Measurements from ENCODE around the gene SLC5A2. TPM values are rescaled to one million over a fixed set of nuclear protein-coding genes. Genes with fewer than 3 reads are reported as not detected.
"Not testable (repeated sequence)": the region's sequence is repeated elsewhere in the genome, so short reads cannot be mapped to it uniquely, and the experiment has no call there.

The SLC5A2 gene
- total RNA-seq, 1 donor from 2014 or later = not detected

DNA sequence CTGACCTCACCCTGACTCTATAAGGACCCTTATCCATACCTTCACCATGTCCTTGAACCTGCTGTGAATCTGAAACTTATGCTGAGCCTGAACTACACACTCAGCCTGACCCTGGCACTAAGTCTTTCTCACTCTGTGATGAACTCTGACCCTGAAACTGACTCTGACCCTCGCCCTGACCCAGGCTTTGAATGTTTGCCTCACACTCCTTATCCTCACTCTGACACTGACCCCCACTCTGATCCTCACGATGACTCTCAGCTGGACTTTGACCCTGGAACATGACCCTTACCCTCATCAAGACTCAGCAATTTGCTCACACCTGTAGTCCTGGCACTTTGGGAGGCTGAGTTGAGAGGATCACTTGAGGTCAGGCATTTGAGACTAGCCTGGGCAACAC, 49.2 kb downstream of the SLC5A2 start:
- Histone ChIP-seq H3K4me3 (ENCODE audit: low read length in 3 of 3) (no peak overlapping the region), H3K27ac (ENCODE audit: low read depth, low read length) (no peak overlapping the region), H3K27me3 (ENCODE audit: control insufficient read depth in 3 of 3, insufficient read depth in 3 of 3, low read length in 3 of 3) (peaks cover 31 to 58% (median 47%) of the 10 kb centered on the region in 3 donors), H3K36me3 (ENCODE audit: control insufficient read depth in 3 of 3, insufficient read depth in 3 of 3, low read length in 3 of 3) (no peaks in the 10 kb centered on the region), H3K9me3 (ENCODE audit: control insufficient read depth in 3 of 3, low read length in 3 of 3) (no peaks in the 10 kb centered on the region), H3K9ac (ENCODE audit: low read depth in 1 of 3, low read length in 3 of 3) (no peak overlapping the region), H3K4me1 (ENCODE audit: control insufficient read depth in 3 of 3, insufficient read depth in 3 of 3, low read length in 3 of 3) (peaks cover 0 to 14% (median 9%) of the 10 kb centered on the region in 3 donors)

DNA sequence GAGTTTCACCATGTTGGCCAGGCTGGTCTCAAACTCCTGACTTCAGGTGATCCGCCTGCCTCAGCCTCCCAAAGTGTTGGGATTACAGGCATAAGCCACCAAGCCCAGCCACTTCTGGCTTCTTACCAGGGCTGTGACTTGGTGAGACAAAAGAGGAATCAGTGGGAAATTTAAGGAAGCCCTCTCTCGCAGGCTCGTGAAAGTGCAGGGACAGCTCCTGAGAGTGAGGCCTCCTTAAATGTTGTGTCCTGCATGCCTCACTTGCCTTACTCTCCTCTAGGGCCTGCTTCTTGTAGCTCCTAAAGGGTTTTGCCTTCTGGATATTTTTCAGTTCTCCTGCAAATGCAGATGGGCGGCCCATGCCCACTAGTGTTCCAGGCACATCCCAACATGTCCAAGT, 50.0 kb downstream of the SLC5A2 start:
- Histone ChIP-seq H3K36me3 (ENCODE audit: control insufficient read depth in 3 of 3, insufficient read depth in 3 of 3, low read length in 3 of 3) (no peaks in the 10 kb centered on the region), H3K9ac (ENCODE audit: low read depth in 1 of 3, low read length in 3 of 3) (no peak overlapping the region), H3K9me3 (ENCODE audit: control insufficient read depth in 3 of 3, low read length in 3 of 3) (no peaks in the 10 kb centered on the region), H3K4me1 (ENCODE audit: control insufficient read depth in 3 of 3, insufficient read depth in 3 of 3, low read length in 3 of 3) (peaks cover 0 to 14% (median 9%) of the 10 kb centered on the region in 3 donors), H3K4me3 (ENCODE audit: low read length in 3 of 3) (no peak overlapping the region), H3K27ac (ENCODE audit: low read depth, low read length) (no peak overlapping the region), H3K27me3 (ENCODE audit: control insufficient read depth in 3 of 3, insufficient read depth in 3 of 3, low read length in 3 of 3) (peaks cover 37 to 57% (median 48%) of the 10 kb centered on the region in 3 donors)

DNA sequence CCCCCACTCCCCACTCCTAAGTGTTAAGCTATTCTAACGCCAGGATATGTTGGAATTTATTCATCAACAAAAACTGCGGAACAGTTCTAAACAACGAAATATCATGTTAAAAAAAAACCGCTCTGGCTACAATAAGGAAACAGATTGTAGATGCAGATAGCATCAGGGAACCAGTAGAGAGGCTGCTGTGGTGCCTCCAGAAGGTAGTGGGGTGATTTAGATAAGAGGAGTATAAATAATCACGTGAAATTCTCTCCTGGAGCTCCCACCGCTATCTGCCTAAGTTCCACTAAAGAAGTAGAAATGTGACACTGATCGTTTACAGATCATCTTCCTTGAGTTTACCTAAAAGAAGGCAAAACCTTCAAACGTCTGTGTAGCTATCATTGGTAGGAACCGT, 52.8 kb downstream of the SLC5A2 start:
- Histone ChIP-seq H3K4me1 (ENCODE audit: control insufficient read depth in 3 of 3, insufficient read depth in 3 of 3, low read length in 3 of 3) (no peaks in the 10 kb centered on the region), H3K27ac (ENCODE audit: low read depth, low read length) (no peak overlapping the region), H3K4me3 (ENCODE audit: low read length in 3 of 3) (no peak overlapping the region), H3K9me3 (ENCODE audit: control insufficient read depth in 3 of 3, low read length in 3 of 3) (peaks cover 0 to 2% (median 0%) of the 10 kb centered on the region in 3 donors), H3K36me3 (ENCODE audit: control insufficient read depth in 3 of 3, insufficient read depth in 3 of 3, low read length in 3 of 3) (no peaks in the 10 kb centered on the region), H3K27me3 (ENCODE audit: control insufficient read depth in 3 of 3, insufficient read depth in 3 of 3, low read length in 3 of 3) (peaks cover 25 to 43% (median 40%) of the 10 kb centered on the region in 3 donors), H3K9ac (ENCODE audit: low read depth in 1 of 3, low read length in 3 of 3) (no peak overlapping the region)

DNA sequence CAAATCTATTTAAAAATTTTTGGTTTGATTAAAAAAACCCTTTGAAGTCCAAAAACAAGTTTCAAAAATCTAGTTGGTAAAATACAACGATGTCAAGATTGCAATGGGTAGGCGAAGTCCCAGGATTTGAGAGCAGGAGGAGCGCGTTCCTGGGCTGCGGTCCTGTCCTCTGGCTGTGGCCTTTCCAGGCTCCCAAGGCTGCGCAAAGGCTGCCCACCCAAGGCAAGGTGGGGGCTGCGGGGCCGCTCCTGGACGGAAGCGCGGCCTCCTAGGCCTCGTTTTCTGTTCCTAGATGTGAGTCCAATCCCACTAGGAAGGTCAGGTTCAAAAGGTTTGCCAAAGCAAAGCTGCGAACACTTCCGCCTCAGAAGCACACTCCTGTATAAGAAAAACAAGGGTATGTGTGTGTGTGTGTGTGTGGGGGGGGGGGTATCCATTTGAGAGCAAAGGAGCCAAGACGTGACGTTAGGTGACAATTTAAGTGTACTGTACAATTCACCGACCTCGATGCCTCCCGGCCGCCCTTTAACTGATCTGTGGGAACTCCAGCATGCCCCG, 54.0 kb downstream of the SLC5A2 start:
- H3K9me3 ChIP-seq (ENCODE audit: control insufficient read depth in 3 of 3, low read length in 3 of 3) = peaks cover 0 to 2% (median 0%) of the 10 kb centered on the region in 3 donors
- H3K4me3 ChIP-seq (ENCODE audit: low read length in 3 of 3) = no peak overlapping the region
- H3K36me3 ChIP-seq (ENCODE audit: control insufficient read depth in 3 of 3, insufficient read depth in 3 of 3, low read length in 3 of 3) = no peaks in the 10 kb centered on the region
- H3K4me1 ChIP-seq (ENCODE audit: control insufficient read depth in 3 of 3, insufficient read depth in 3 of 3, low read length in 3 of 3) = no peaks in the 10 kb centered on the region
- no peak overlapping the region for H3K9ac ChIP-seq (ENCODE audit: low read depth in 1 of 3, low read length in 3 of 3)
- no peak overlapping the region for H3K27ac ChIP-seq (ENCODE audit: low read depth, low read length)
- peaks cover 22 to 33% (median 32%) of the 10 kb centered on the region in 3 donors for H3K27me3 ChIP-seq (ENCODE audit: control insufficient read depth in 3 of 3, insufficient read depth in 3 of 3, low read length in 3 of 3)

DNA sequence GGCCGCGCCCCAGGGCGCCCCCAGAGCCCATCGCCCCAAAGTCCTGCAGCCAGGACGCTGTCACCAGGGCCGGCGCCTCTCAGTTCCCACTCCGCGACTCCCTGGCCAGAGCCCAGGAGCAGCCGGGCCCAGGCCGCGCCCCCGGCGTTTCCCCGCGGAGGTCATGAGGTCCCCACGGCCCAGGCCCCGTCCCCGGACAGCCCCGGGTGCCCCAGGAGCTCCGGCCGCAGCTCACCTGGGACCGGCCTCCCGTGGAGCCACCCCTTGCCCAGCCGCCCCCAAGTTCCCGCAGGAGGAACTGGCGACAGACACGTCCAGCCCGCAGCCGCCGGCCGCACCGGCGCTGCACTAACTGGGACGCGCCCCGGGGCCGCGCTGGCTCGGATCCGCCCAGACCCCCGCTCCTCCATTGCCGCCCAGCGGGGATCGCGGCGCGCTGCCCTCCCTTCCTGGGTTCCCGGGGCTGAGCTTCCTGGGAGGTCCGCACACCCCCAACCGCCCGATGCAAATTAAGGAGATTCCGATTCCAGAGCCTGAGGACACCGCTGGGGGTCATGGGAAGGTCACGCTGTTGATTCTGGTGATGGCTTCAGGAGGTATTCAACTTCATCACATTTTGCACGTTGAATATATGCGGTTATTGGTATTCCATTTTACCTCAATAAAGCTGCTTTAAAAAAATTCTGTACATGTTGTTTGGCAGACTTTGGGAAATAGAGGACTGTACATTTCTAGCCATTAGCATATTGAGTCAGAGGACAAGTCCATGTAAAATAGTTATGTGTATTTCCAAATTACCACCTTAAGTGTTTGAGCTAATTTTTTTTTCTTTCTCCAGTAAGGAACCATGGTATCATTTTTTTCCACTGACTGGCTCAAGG, 54.7 kb downstream of the SLC5A2 start:
- peak overlapping the region in 1 of 3 donors; percentile 31 for H3K4me3 ChIP-seq (ENCODE audit: low read length in 3 of 3)
- H3K9me3 ChIP-seq (ENCODE audit: control insufficient read depth in 3 of 3, low read length in 3 of 3) = peaks cover 0 to 2% (median 0%) of the 10 kb centered on the region in 3 donors
- no peaks in the 10 kb centered on the region for H3K36me3 ChIP-seq (ENCODE audit: control insufficient read depth in 3 of 3, insufficient read depth in 3 of 3, low read length in 3 of 3)
- H3K27ac ChIP-seq (ENCODE audit: low read depth, low read length) = no peak overlapping the region
- H3K4me1 ChIP-seq (ENCODE audit: control insufficient read depth in 3 of 3, insufficient read depth in 3 of 3, low read length in 3 of 3) = no peaks in the 10 kb centered on the region
- H3K9ac ChIP-seq (ENCODE audit: low read depth in 1 of 3, low read length in 3 of 3) = no peak overlapping the region
- peaks cover 22 to 29% (median 26%) of the 10 kb centered on the region in 3 donors for H3K27me3 ChIP-seq (ENCODE audit: control insufficient read depth in 3 of 3, insufficient read depth in 3 of 3, low read length in 3 of 3)

DNA sequence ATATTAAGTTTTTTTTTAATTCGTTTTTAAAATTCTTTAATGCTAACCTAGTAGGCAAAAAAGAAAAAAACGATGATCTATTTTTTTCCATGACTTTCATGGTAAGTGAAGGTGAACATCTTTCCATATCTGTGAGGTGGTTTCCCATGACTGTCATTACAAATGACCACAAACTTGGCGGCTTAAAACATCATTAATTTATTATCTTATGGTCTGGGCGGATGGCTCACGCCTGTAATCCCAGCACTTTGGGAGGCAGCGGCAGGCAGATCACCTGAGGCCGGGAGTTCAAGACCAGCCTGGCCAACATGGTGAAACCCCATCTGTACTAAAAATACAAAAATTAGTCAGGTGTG, 55.3 kb downstream of the SLC5A2 start:
- not testable (repeated sequence) for H3K4me1 ChIP-seq (ENCODE audit: control insufficient read depth in 3 of 3, insufficient read depth in 3 of 3, low read length in 3 of 3); H3K9ac ChIP-seq (ENCODE audit: low read depth in 1 of 3, low read length in 3 of 3); H3K4me3 ChIP-seq (ENCODE audit: low read length in 3 of 3); H3K36me3 ChIP-seq (ENCODE audit: control insufficient read depth in 3 of 3, insufficient read depth in 3 of 3, low read length in 3 of 3); H3K9me3 ChIP-seq (ENCODE audit: control insufficient read depth in 3 of 3, low read length in 3 of 3); H3K27ac ChIP-seq (ENCODE audit: low read depth, low read length)
- H3K27me3 ChIP-seq (ENCODE audit: control insufficient read depth in 3 of 3, insufficient read depth in 3 of 3, low read length in 3 of 3) = peaks cover 22 to 25% (median 23%) of the 10 kb centered on the region in 3 donors

DNA sequence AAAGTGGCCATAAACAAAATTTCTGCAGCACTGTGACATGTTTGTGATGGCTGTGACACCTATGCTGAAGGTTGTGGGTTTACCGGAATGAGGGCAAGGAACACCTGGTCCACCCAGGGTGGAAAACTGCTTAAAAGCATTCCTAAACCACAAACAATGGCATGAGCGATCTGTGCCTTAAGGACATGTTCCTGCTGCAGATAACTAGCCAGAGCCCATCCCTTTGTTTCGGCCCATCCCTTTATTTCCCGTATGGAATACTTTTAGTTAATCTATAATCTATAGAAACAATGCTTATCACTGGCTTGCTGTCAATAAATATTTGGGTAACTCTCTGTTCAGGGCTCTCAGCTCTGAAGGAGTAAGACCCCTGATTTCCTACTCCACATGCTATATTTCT, 56.8 kb downstream of the SLC5A2 start:
- H3K27me3 ChIP-seq (ENCODE audit: control insufficient read depth in 3 of 3, insufficient read depth in 3 of 3, low read length in 3 of 3) = peaks cover 22 to 25% (median 23%) of the 10 kb centered on the region in 3 donors
- H3K9ac ChIP-seq (ENCODE audit: low read depth in 1 of 3, low read length in 3 of 3); H3K36me3 ChIP-seq (ENCODE audit: control insufficient read depth in 3 of 3, insufficient read depth in 3 of 3, low read length in 3 of 3); H3K4me1 ChIP-seq (ENCODE audit: control insufficient read depth in 3 of 3, insufficient read depth in 3 of 3, low read length in 3 of 3); H3K9me3 ChIP-seq (ENCODE audit: control insufficient read depth in 3 of 3, low read length in 3 of 3); H3K4me3 ChIP-seq (ENCODE audit: low read length in 3 of 3); H3K27ac ChIP-seq (ENCODE audit: low read depth, low read length): not testable (repeated sequence)

Other genes starting within 250 kb of the SLC5A2 start
- gene ITGAM, start 223.1 kb upstream of the SLC5A2 start, total RNA-seq = 8.4 TPM
- 1.0 TPM for gene ITGAX, start 127.9 kb upstream of the SLC5A2 start, total RNA-seq
- gene ITGAD, start 89.8 kb upstream of the SLC5A2 start, total RNA-seq = under 0.01 TPM
- 49.1 TPM for gene COX6A2, start 54.8 kb upstream of the SLC5A2 start, total RNA-seq
- 0.52 TPM for gene ZNF843, start 40.3 kb upstream of the SLC5A2 start, total RNA-seq
- 6.8 TPM for gene ARMC5, start 23.6 kb upstream of the SLC5A2 start, total RNA-seq
- gene TGFB1I1, start 11.0 kb upstream of the SLC5A2 start, total RNA-seq = 30.8 TPM
- gene RUSF1, start 25.3 kb downstream of the SLC5A2 start, total RNA-seq = 30.8 TPM
- gene AHSP, start 44.8 kb downstream of the SLC5A2 start, total RNA-seq = 150 TPM

All from skeletal muscle tissue (tissue), 4 donors.